HCT116 (cell line): Measurements from ENCODE around the gene BEND7. TPM values are rescaled to one million over a fixed set of nuclear protein-coding genes. Genes with fewer than 3 reads are reported as not detected.

Experiments used
- ATAC-seq: fragments of 200-7000 bp; cut with Tn5 transposase; 2 replicates; pipeline ENCODE4 v1.9.1; 2020; ENCODE audit warnings: mild to moderate bottlenecking, moderate library complexity
- BruUV-seq: library from RNA; stranded (reverse); fragments of 400-500 nt; replicated peaks from 2 replicates; lab custom pipeline; 2021; lab: Mats Ljungman, UMichigan
- CTCF ChIA-PET: fragments of 300-600 bp; sonication (Branson Sonifier 250); formaldehyde crosslinking; loops from one replicate; lab custom pipeline; 2021; ENCODE audit warnings: antibody characterized with exemption; lab: Charles Lee
- POLR2A ChIA-PET: fragments of 300-600, 350-600 bp; sonication (Branson Sonifier 250); formaldehyde crosslinking; loops from one replicate; lab custom pipeline; 2021; ENCODE audit warnings: antibody characterized with exemption; lab: Charles Lee
- RAD21 ChIA-PET, 2 experiments: fragments of 300-600 bp; sonication (Branson Sonifier 250); formaldehyde crosslinking; loops; one replicate each; lab custom pipeline; 2023; ENCODE audit warnings: low total read pairs in 2 of 2; ENCODE audit not compliant: uncharacterized antibody in 2 of 2, unreplicated experiment in 2 of 2, low non-redundant PET in 1 of 2; lab: Charles Lee
- DNase-seq: peaks from one replicate; pipeline ENCODE4 v3.0.0-alpha.2; 2010; ENCODE audit warnings: low read depth, low spot score
- H2AFZ ChIP-seq: fragments of 200-600 bp; shearing (Covaris generic), sonication (generic); 2 replicates; pipeline ENCODE4 v1.6.1; 2017; ENCODE audit warnings: low read depth, mixed run types, mixed read lengths, antibody characterized with exemption, low read length; ENCODE audit not compliant: poor library complexity, severe bottlenecking
- H3K27ac ChIP-seq: 2 replicates; pipeline ENCODE4 v1.5.1; 2012; ENCODE audit warnings: low read depth, low read length
- H3K27me3 ChIP-seq: fragments of 200-600 bp; sonication (generic); 2 replicates; pipeline ENCODE4 v1.6.1; 2016; ENCODE audit warnings: mixed run types, low read length, mixed read lengths; ENCODE audit not compliant: insufficient read depth
- H3K36me3 ChIP-seq, 2 experiments: fragments of 200-500 bp in 1 of 2; fragments of 200-600 bp in 1 of 2; sonication (Bioruptor generic) in 1 of 2; sonication (generic) in 1 of 2; 2 replicates each; pipeline versions ENCODE4 v1.5.1 to v1.6.1; 2014 to 2016; ENCODE audit warnings: low read length in 2 of 2, inconsistent platforms in 1 of 2, mixed read lengths in 1 of 2, mixed run types in 1 of 2; ENCODE audit not compliant: insufficient read depth in 2 of 2, control insufficient read depth in 1 of 2
- H3K4me1 ChIP-seq, 2 experiments: fragments of 200-600 bp in 1 of 2; sonication (generic) in 1 of 2; 2 replicates each; pipeline versions ENCODE4 v1.5.1 to v1.6.1; 2012 to 2017; ENCODE audit warnings: low read length in 2 of 2, inconsistent platforms in 1 of 2, mild to moderate bottlenecking in 1 of 2, mixed read lengths in 1 of 2, mixed run types in 1 of 2, moderate library complexity in 1 of 2; ENCODE audit not compliant: insufficient read depth in 2 of 2, control insufficient read depth in 1 of 2
- H3K4me2 ChIP-seq: fragments of 200-600 bp; sonication (generic); 2 replicates; pipeline ENCODE4 v1.6.1; 2017; ENCODE audit warnings: mixed run types, low read length, mixed read lengths
- H3K4me3 ChIP-seq, 2 experiments: fragments of 200-600 bp in 1 of 2; sonication (generic) in 1 of 2; replicated peaks in 1 of 2; 2 replicates each; pipeline ENCODE4 v1.5.1; 2011 to 2016; ENCODE audit warnings: low read length in 2 of 2, control low read depth in 1 of 2, low read depth in 1 of 2, mild to moderate bottlenecking in 1 of 2, mixed read lengths in 1 of 2, mixed run types in 1 of 2
- H3K79me2 ChIP-seq: fragments of 200-600 bp; sonication (generic); 2 replicates; pipeline ENCODE4 v1.6.1; 2017; ENCODE audit warnings: mild to moderate bottlenecking, mixed run types, low read length, moderate library complexity, mixed read lengths; ENCODE audit not compliant: insufficient read depth
- H3K9ac ChIP-seq: fragments of 200-600 bp; sonication (generic); 2 replicates; pipeline ENCODE4 v1.6.1; 2016; ENCODE audit warnings: low read length, mixed read lengths
- H3K9me2 ChIP-seq: fragments of 200-600 bp; sonication (generic), shearing (Covaris generic); 2 replicates; pipeline ENCODE4 v1.6.1; 2017; ENCODE audit warnings: mixed run types, mild to moderate bottlenecking, moderate library complexity; ENCODE audit not compliant: insufficient read depth
- H3K9me3 ChIP-seq, 2 experiments: fragments of 200-500 bp in 1 of 2; fragments of 200-600 bp in 1 of 2; sonication (Bioruptor generic) in 1 of 2; sonication (generic) in 1 of 2; 2 replicates each; pipeline ENCODE4 v1.6.1; 2014 to 2017; ENCODE audit warnings: low read length in 2 of 2, mixed read lengths in 2 of 2, inconsistent platforms in 1 of 2, low read depth in 1 of 2, mild to moderate bottlenecking in 1 of 2, mixed run types in 1 of 2, moderate library complexity in 1 of 2; ENCODE audit not compliant: control insufficient read depth in 1 of 2, insufficient read depth in 1 of 2
- H4K20me1 ChIP-seq: fragments of 200-600 bp; sonication (generic), shearing (Covaris generic); 2 replicates; pipeline ENCODE4 v1.6.1; 2017; ENCODE audit warnings: mixed run types, mild to moderate bottlenecking, moderate library complexity; ENCODE audit not compliant: insufficient read depth
- CEBPB ChIP-seq: IDR thresholded peaks from 2 replicates; pipeline ENCODE4 v1.6.1; 2012; ENCODE audit warnings: low read depth
- EGR1 ChIP-seq: IDR thresholded peaks from 2 replicates; pipeline ENCODE4 v1.6.1; 2012; ENCODE audit warnings: low read depth
- ELF1 ChIP-seq: IDR thresholded peaks from 2 replicates; pipeline ENCODE4 v1.6.1; 2012; ENCODE audit warnings: low read depth, borderline replicate concordance
- EZH2 ChIP-seq: fragments of 200-600 bp; sonication (generic); IDR thresholded peaks from 2 replicates; pipeline ENCODE4 v1.6.1; 2017; ENCODE audit warnings: antibody characterized with exemption, mixed run types
- EZH2phosphoT487 ChIP-seq: fragments of 200-600 bp; IDR thresholded peaks from 2 replicates; pipeline ENCODE4 v1.6.1; 2018; ENCODE audit warnings: antibody characterized with exemption, borderline replicate concordance
- POLR2A ChIP-seq: IDR thresholded peaks from 2 replicates; pipeline ENCODE4 v1.7.0; 2011; ENCODE audit warnings: borderline replicate concordance; ENCODE audit not compliant: insufficient read depth, insufficient read length; ENCODE audit errors: extremely low read depth
- RAD21 ChIP-seq: IDR thresholded peaks from 2 replicates; pipeline ENCODE4 v1.6.1; 2012; ENCODE audit warnings: low read depth, mild to moderate bottlenecking
- TCF7L2 ChIP-seq: IDR thresholded peaks from 2 replicates; pipeline ENCODE4 v1.7.0; 2011; ENCODE audit warnings: borderline replicate concordance, inconsistent platforms; ENCODE audit not compliant: insufficient read depth, insufficient read length; ENCODE audit errors: extremely low read depth
- intact Hi-C: fragments of 100-400 bp; cut with micrococcal nuclease; formaldehyde crosslinking; loops from 2 replicates; pipeline ENCODE4 v1.10.0; 2022
- total RNA-seq: library from RNA; stranded (reverse); gene quantifications from one replicate; pipeline ENCODE4 v1.2.1, GENCODE V29; 2021; ENCODE audit not compliant: unreplicated experiment
- TF ChIP-seq, protein P1 (sequence below), 3 experiments: fragments of 200-600 bp in 1 of 3; sonication (generic) in 1 of 3; IDR thresholded peaks in 2 of 3; conservative IDR thresholded peaks in 1 of 3; 2 replicates each; pipeline ENCODE4 v1.5.1; 2012 to 2017; ENCODE audit warnings: low read depth in 2 of 3, low read length in 2 of 3, antibody characterized with exemption in 1 of 3, borderline replicate concordance in 1 of 3, control low read depth in 1 of 3, mild to moderate bottlenecking in 1 of 3, mixed read lengths in 1 of 3, mixed run types in 1 of 3, moderate library complexity in 1 of 3; ENCODE audit not compliant: insufficient read depth in 1 of 3

BEND7 gene
- total RNA-seq, 1 experiment from 2014 or later, result 13.8 TPM

DNA sequence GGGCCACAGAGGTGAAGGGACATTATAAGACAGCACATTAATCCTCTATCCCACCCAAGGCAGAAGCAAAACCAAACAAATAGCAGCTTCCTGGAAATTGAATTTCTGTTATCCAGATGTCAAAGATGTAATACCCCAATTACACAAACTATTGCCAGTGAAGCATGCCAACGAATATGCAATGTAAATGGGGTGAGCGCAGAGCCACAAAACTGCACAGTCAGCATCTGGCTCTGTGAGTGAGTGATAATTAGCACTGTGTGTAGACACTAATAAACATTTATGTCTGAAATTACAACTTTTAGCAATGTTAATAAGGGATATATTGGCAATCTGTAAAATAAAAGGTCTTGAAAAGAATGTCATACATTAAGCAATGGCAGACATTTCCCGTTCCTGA lies 3.2 kb downstream of the BEND7 start:
- H3K4me3 ChIP-seq, result no peak overlapping the region
- no peaks in the 10 kb centered on the region for H3K79me2 ChIP-seq
- intact Hi-C loops, result no loop called here
- BruUV-seq, result no TSS peak
- peaks cover 2 to 4% of the 10 kb centered on the region in 2 experiments; a peak in 2 of 4 replicates for H3K36me3 ChIP-seq
- no peaks in the 10 kb centered on the region for H3K27me3 ChIP-seq
- CTCF ChIA-PET, result no interaction called here
- H3K9me2 ChIP-seq, result no peaks in the 10 kb centered on the region
- POLR2A ChIA-PET, result no interaction called here
- no peak for TF ChIP-seq POLR2A
- no peaks in the 10 kb centered on the region for H3K9me3 ChIP-seq
- H3K9ac ChIP-seq, result no peak overlapping the region
- RAD21 ChIA-PET, result no interaction called here
- H3K4me2 ChIP-seq, result no peak overlapping the region
- DNase-seq (no peak), ATAC-seq (no peak)
- H3K27ac ChIP-seq, result no peak overlapping the region
- no peak overlapping the region for H2AFZ ChIP-seq
- H3K4me1 ChIP-seq, result peaks cover 22 to 26% of the 10 kb centered on the region in 2 experiments
- 0 out of 2 replicates have a peak, but pooled peaks cover 2% of the 10 kb centered on the region for H4K20me1 ChIP-seq

DNA sequence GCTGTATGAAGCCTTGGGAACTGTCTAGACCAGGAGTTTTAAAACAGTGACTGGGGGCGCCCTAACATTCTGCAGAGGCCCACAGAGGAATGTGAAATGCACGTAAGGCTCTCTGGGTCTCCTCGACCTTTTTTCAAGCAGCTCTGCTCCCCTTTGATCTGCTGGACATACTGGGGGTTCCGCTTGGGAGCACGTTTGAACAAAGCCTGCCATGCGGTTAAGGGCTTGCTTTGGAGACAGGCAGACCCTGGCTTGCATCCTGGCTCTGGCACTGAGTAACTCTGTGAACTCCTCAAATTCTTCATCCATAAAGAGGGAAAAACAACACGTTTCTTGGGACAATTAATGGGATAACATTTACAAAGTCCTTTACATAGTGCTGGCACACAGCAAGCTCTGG lies 7.8 kb downstream of the BEND7 start:
- Histone ChIP-seq H3K9me2 (no peaks in the 10 kb centered on the region), H3K4me3 (no peak overlapping the region), H3K79me2 (no peaks in the 10 kb centered on the region), H2AFZ (no peak overlapping the region), H3K9me3 (no peaks in the 10 kb centered on the region), H3K36me3 (peaks cover 2 to 4% of the 10 kb centered on the region in 2 experiments; a peak in 2 of 4 replicates), H3K4me1 (no peaks in the 10 kb centered on the region), H3K9ac (no peak overlapping the region)
- ChIA-PET CTCF (interaction anchor here (0.9 kb wide), 1 partner anchor 81 kb away, joined by 3 read pairs; no protein-coding TSS in a partner anchor), POLR2A (no interaction called here)
- no peak for ATAC-seq
- no TSS peak for BruUV-seq
- intact Hi-C loops, result no loop called here
- TF ChIP-seq, protein P1, sequence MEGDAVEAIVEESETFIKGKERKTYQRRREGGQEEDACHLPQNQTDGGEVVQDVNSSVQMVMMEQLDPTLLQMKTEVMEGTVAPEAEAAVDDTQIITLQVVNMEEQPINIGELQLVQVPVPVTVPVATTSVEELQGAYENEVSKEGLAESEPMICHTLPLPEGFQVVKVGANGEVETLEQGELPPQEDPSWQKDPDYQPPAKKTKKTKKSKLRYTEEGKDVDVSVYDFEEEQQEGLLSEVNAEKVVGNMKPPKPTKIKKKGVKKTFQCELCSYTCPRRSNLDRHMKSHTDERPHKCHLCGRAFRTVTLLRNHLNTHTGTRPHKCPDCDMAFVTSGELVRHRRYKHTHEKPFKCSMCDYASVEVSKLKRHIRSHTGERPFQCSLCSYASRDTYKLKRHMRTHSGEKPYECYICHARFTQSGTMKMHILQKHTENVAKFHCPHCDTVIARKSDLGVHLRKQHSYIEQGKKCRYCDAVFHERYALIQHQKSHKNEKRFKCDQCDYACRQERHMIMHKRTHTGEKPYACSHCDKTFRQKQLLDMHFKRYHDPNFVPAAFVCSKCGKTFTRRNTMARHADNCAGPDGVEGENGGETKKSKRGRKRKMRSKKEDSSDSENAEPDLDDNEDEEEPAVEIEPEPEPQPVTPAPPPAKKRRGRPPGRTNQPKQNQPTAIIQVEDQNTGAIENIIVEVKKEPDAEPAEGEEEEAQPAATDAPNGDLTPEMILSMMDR (IDR thresholded peaks at IDR 0.05 in 2 of 3, conservative IDR thresholded peaks at IDR 0.05 in 1 of 3; ENCODE audit: borderline replicate concordance in 1 of 3, insufficient read depth in 1 of 3, low read depth in 2 of 3, low read length in 2 of 3), result no peak
- no peak for TF ChIP-seq EZH2
- no peak for TF ChIP-seq EZH2phosphoT487
- no peak for TF ChIP-seq RAD21
- TF ChIP-seq ELF1, result no peak
- TF ChIP-seq POLR2A, result no peak
- TF ChIP-seq CEBPB, result no peak
- TF ChIP-seq TCF7L2, result no peak
- TF ChIP-seq EGR1, result no peak
- TF ChIP-seq, all 23 proteins: peak for 0
- Histone ChIP-seq H4K20me1 (no peaks in the 10 kb centered on the region), H3K27ac (no peak overlapping the region), H3K27me3 (no peaks in the 10 kb centered on the region), H3K4me2 (no peak overlapping the region)
- RAD21 ChIA-PET, result no interaction called here
- DNase-seq, result no peak
